B cell (primary cell): Measurements from ENCODE around the gene WASHC3. TPM values are rescaled to one million over a fixed set of nuclear protein-coding genes. Genes with fewer than 3 reads are reported as not detected.
"Not testable (repeated sequence)": the region's sequence is repeated elsewhere in the genome, so short reads cannot be mapped to it uniquely, and the experiment has no call there.

Experiments
- ATAC-seq: fragments of 200-7000 bp; cut with Tn5 transposase; one replicate; pipeline ENCODE4 v1.10.0; 2021; ENCODE audit warnings: low read depth, mild to moderate bottlenecking, moderate number of reproducible peaks, moderate library complexity
- CTCF ChIA-PET: fragments of 350-600 bp; sonication (Branson Sonifier 250); formaldehyde crosslinking; loops from one replicate; lab custom pipeline; 2021; ENCODE audit warnings: antibody characterized with exemption, inconsistent platforms; lab: Charles Lee
- POLR2A ChIA-PET: fragments of 350-600 bp; sonication (Branson Sonifier 250); formaldehyde crosslinking; loops from one replicate; lab custom pipeline; 2021; ENCODE audit warnings: antibody characterized with exemption; lab: Charles Lee
- DNase-seq: peaks from one replicate; pipeline ENCODE4 v3.0.0; 2013
- H2AFZ ChIP-seq: 2 replicates; pipeline ENCODE4 v1.6.1; 2012; ENCODE audit warnings: mild to moderate bottlenecking, low read depth, low read length; ENCODE audit not compliant: insufficient read depth, poor library complexity, severe bottlenecking
- H3K27ac ChIP-seq, 2 donors: 1 replicate in 1 of 2; 2 replicates in 1 of 2; pipeline ENCODE4 v1.5.1; 2012 to 2013; ENCODE audit warnings: low read length in 2 of 2, mild to moderate bottlenecking in 2 of 2, moderate library complexity in 1 of 2
- H3K27me3 ChIP-seq, 4 experiments: fragments of 200-600 bp in 1 of 4; sonication (generic) in 1 of 4; replicated peaks in 1 of 4; 1 replicate in 2 of 4; 2 replicates in 2 of 4; pipeline versions ENCODE4 v1.6.1 to v1.7.0; 2013 to 2016; ENCODE audit warnings: low read length in 3 of 4, mild to moderate bottlenecking in 2 of 4, mixed read lengths in 1 of 4, moderate library complexity in 1 of 4; ENCODE audit not compliant: insufficient read depth in 4 of 4, control insufficient read depth in 3 of 4; ENCODE audit errors: control extremely low read depth in 1 of 4
- H3K36me3 ChIP-seq, 2 experiments: replicated peaks in 1 of 2; 1 replicate in 1 of 2; 2 replicates in 1 of 2; pipeline versions ENCODE4 v1.6.1 to v1.7.1; 2013; ENCODE audit warnings: low read length in 1 of 2; ENCODE audit not compliant: insufficient read depth in 2 of 2, control insufficient read depth in 1 of 2; ENCODE audit errors: control extremely low read depth in 1 of 2, extremely low read depth in 1 of 2
- H3K4me1 ChIP-seq, 2 donors: fragments of 200-600 bp in 1 of 2; sonication (generic) in 1 of 2; 1 replicate in 1 of 2; 2 replicates in 1 of 2; pipeline versions ENCODE4 v1.5.1 to v1.6.1; 2013 to 2017; ENCODE audit warnings: low read length in 2 of 2; ENCODE audit not compliant: control insufficient read depth in 2 of 2, insufficient read depth in 2 of 2
- H3K4me2 ChIP-seq: replicated peaks from 2 replicates; pipeline ENCODE3; 2012; ENCODE audit warnings: mild to moderate bottlenecking, low read depth, low read length; ENCODE audit not compliant: poor library complexity, severe bottlenecking
- H3K4me3 ChIP-seq, 5 experiments: fragments of 200-600 bp in 1 of 5; sonication (generic) in 1 of 5; 1 replicate in 3 of 5; 2 replicates in 2 of 5; pipeline versions ENCODE4 v1.5.1 to v1.7.0; 2011 to 2016; ENCODE audit warnings: low read length in 4 of 5, mild to moderate bottlenecking in 4 of 5, low read depth in 2 of 5, control low read depth in 1 of 5, moderate library complexity in 1 of 5; ENCODE audit not compliant: insufficient read depth in 1 of 5; ENCODE audit errors: control extremely low read depth in 1 of 5, extremely low read depth in 1 of 5
- H3K79me2 ChIP-seq: fragments of 200-600 bp; sonication (generic); one replicate; pipeline ENCODE4 v1.6.0; 2016; ENCODE audit warnings: low read length; ENCODE audit not compliant: control insufficient read depth, insufficient read depth
- H3K9ac ChIP-seq: fragments of 200-600 bp; sonication (generic); 2 replicates; pipeline ENCODE4 v1.6.1; 2017; ENCODE audit warnings: mild to moderate bottlenecking, low read length, moderate library complexity
- H3K9me3 ChIP-seq, 3 donors: one replicate each; pipeline versions ENCODE4 v1.6.1 to v1.7.1; 2013; ENCODE audit warnings: low read length in 2 of 3; ENCODE audit not compliant: control insufficient read depth in 2 of 3, insufficient read depth in 1 of 3; ENCODE audit errors: control extremely low read depth in 1 of 3
- H4K20me1 ChIP-seq: 2 replicates; pipeline ENCODE4 v1.6.0; 2012; ENCODE audit warnings: mild to moderate bottlenecking, low read length; ENCODE audit not compliant: insufficient read depth, control insufficient read depth, poor library complexity, severe bottlenecking
- H3K27ac Mint-ChIP-seq: one replicate; pipeline ENCODE4 v1.8.0; 2021; ENCODE audit warnings: mixed read lengths
- H3K27me3 Mint-ChIP-seq: one replicate; pipeline ENCODE4 v1.8.0; 2021; ENCODE audit warnings: mixed read lengths
- H3K4me1 Mint-ChIP-seq: one replicate; pipeline ENCODE4 v1.8.0; 2021; ENCODE audit warnings: mixed read lengths
- H3K4me3 Mint-ChIP-seq: one replicate; pipeline ENCODE4 v1.8.0; 2021; ENCODE audit warnings: mixed read lengths
- H3K9me3 Mint-ChIP-seq: one replicate; pipeline ENCODE4 v1.8.0; 2022; ENCODE audit warnings: mixed read lengths; ENCODE audit not compliant: insufficient read depth
- CTCF ChIP-seq: fragments of 200-600 bp; IDR thresholded peaks from one replicate; pipeline ENCODE4 v1.8.0; 2022; ENCODE audit warnings: antibody characterized with exemption, mild to moderate bottlenecking
- EZH2 ChIP-seq: IDR thresholded peaks from 2 replicates; pipeline ENCODE4 v1.6.1; 2012; ENCODE audit warnings: borderline replicate concordance, low read depth, mild to moderate bottlenecking, moderate library complexity, low read length; ENCODE audit not compliant: insufficient read depth, poor library complexity, severe bottlenecking
- WGBS: methylation state at CpG from one replicate; pipeline ENCODE4 v1.1.5; 2013; ENCODE audit warnings: missing lambda C conversion rate; ENCODE audit not compliant: insufficient coverage; 5-methylcytosine and 5-hydroxymethylcytosine counted together
- intact Hi-C: fragments of 100-400 bp; cut with micrococcal nuclease; formaldehyde crosslinking; loops from one replicate; pipeline ENCODE4 v1.10.0; 2022
- polyA plus RNA-seq: library from polyadenylated mRNA; depleted of rRNA; stranded (reverse); fragments of >200 nt; gene quantifications from 2 replicates; pipeline ENCODE4 v1.2.3, GENCODE V29; 2012
- total RNA-seq, 2 donors: library from RNA; stranded (reverse); fragments of 120-200 nt in 1 of 2; gene quantifications; 1 replicate in 1 of 2; 2 replicates in 1 of 2; pipeline versions ENCODE4 v1.2.3 to v1.2.4, GENCODE V29; 2013 to 2022

The WASHC3 gene
- total and polyA plus RNA-seq, 2 donors (not counting 1 experiment from before 2014, with no cell fraction given): 52.8 to 68.0 TPM

- DNase-seq (peak; percentile 7), ATAC-seq (no peak)
- H3K9me3 Mint-ChIP-seq: no peaks in the 10 kb centered on the region
- Histone ChIP-seq H3K4me1 (no peaks in the 10 kb centered on the region), H3K4me2 (no peak overlapping the region), H3K27me3 (no peaks in the 10 kb centered on the region), H3K27ac (no peak overlapping the region), H3K4me3 (no peak overlapping the region), H2AFZ (no peak overlapping the region), H3K36me3 (peaks cover 5 to 21% of the 10 kb centered on the region in 2 experiments), H4K20me1 (no peaks in the 10 kb centered on the region), H3K9me3 (no peaks in the 10 kb centered on the region), H3K79me2 (no peaks in the 10 kb centered on the region), H3K9ac (no peak overlapping the region)
- H3K4me3 Mint-ChIP-seq: no peak overlapping the region
- no peaks in the 10 kb centered on the region for H3K27me3 Mint-ChIP-seq
- intact Hi-C loops: no loop called here
- 80% methylated on average over 1 of the region's 2 CpGs for WGBS
- POLR2A ChIA-PET: no interaction called here
- TF ChIP-seq EZH2 (no peak), CTCF (peak; percentile 47)
- H3K4me1 Mint-ChIP-seq: no peaks in the 10 kb centered on the region
- no peak overlapping the region for H3K27ac Mint-ChIP-seq
- CTCF ChIA-PET: interaction anchor here (0.6 to 2.2 kb wide), 6 partner anchors 11 to 389 kb away, joined by 3 to 7 read pairs (median 3); no protein-coding TSS in a partner anchor
Measured at GRCh38 chr12:102095677-102096263, 34.0 kb upstream of the WASHC3 start.

GRCh38 chr12:102093319-102093718, 31.5 kb upstream of the WASHC3 start:
- no peaks in the 10 kb centered on the region for H3K79me2 ChIP-seq
- TF ChIP-seq EZH2: no peak
- TF ChIP-seq CTCF: no peak
- intact Hi-C loops: no loop called here

GRCh38 chr12:102089228-102089835, 27.5 kb upstream of the WASHC3 start:
- H3K27ac ChIP-seq, H2AFZ ChIP-seq, POLR2A ChIA-PET, H3K4me1 Mint-ChIP-seq, H4K20me1 ChIP-seq, intact Hi-C loops, CTCF ChIA-PET, H3K27me3 Mint-ChIP-seq, H3K9me3 ChIP-seq, H3K36me3 ChIP-seq, H3K9me3 Mint-ChIP-seq, H3K4me3 ChIP-seq, ATAC-seq, DNase-seq, H3K4me1 ChIP-seq, H3K4me2 ChIP-seq, H3K9ac ChIP-seq, H3K27me3 ChIP-seq, H3K79me2 ChIP-seq, H3K4me3 Mint-ChIP-seq, H3K27ac Mint-ChIP-seq: not testable (repeated sequence)
- 100% methylated on average over 27 of the region's 38 CpGs for WGBS

More at GRCh38 chr12:102093319-102093718, 31.5 kb upstream of the WASHC3 start:
- H3K4me3 ChIP-seq: no peak overlapping the region
- no peak for DNase-seq
- H4K20me1 ChIP-seq: no peaks in the 10 kb centered on the region
- no peaks in the 10 kb centered on the region for H3K27me3 Mint-ChIP-seq
- H3K4me3 Mint-ChIP-seq: no peak overlapping the region
- H3K27ac ChIP-seq: no peak overlapping the region
- no peaks in the 10 kb centered on the region for H3K27me3 ChIP-seq
- no peak overlapping the region for H3K4me2 ChIP-seq
- H3K4me1 Mint-ChIP-seq: no peaks in the 10 kb centered on the region
- H3K9me3 ChIP-seq: peaks cover 0 to 3% (median 0%) of the 10 kb centered on the region in 3 donors
- peaks cover 0 to 6% of the 10 kb centered on the region in 2 experiments for H3K36me3 ChIP-seq
- no peaks in the 10 kb centered on the region for H3K4me1 ChIP-seq
- no peak overlapping the region for H3K9ac ChIP-seq
- ChIA-PET POLR2A (no interaction called here), CTCF (no interaction called here)
- H3K27ac Mint-ChIP-seq: no peak overlapping the region
- no peak overlapping the region for H2AFZ ChIP-seq
- ATAC-seq: no peak
- no peaks in the 10 kb centered on the region for H3K9me3 Mint-ChIP-seq
